A673 (cell line): ENCODE results near the gene SUZ12. TPM values are rescaled to one million over a fixed set of nuclear protein-coding genes. Genes with fewer than 3 reads are reported as not detected.
"Not testable (repeated sequence)": the region's sequence is repeated elsewhere in the genome, so short reads cannot be mapped to it uniquely, and the experiment has no call there.

Source experiments
- BruUV-seq: library from RNA; stranded (reverse); fragments of 400-500 nt; replicated peaks from 2 replicates; lab custom pipeline; 2021; lab: Mats Ljungman, UMichigan
- CTCF ChIA-PET: fragments of 300-600 bp; sonication (Branson Sonifier 250); formaldehyde crosslinking; loops from one replicate; lab custom pipeline; 2022; ENCODE audit warnings: antibody characterized with exemption; lab: Charles Lee
- POLR2A ChIA-PET: fragments of 300-600 bp; sonication (Branson Sonifier 250); formaldehyde crosslinking; loops from one replicate; lab custom pipeline; 2022; ENCODE audit warnings: antibody characterized with exemption; ENCODE audit not compliant: low non-redundant PET; lab: Charles Lee
- DNase-seq: peaks from one replicate; pipeline ENCODE4 v3.0.0-alpha.2; 2015; ENCODE audit warnings: low spot score
- H3K27ac ChIP-seq: fragments of 200-600 bp; sonication (generic); 2 replicates; pipeline ENCODE4 v1.5.1; 2016; ENCODE audit warnings: mixed run types, low read depth, mild to moderate bottlenecking, mixed read lengths, antibody characterized with exemption, low read length; ENCODE audit not compliant: poor library complexity, severe bottlenecking
- H3K27me3 ChIP-seq: fragments of 200-600 bp; sonication (generic); replicated peaks from 2 replicates; pipeline ENCODE4 v1.6.1; 2017; ENCODE audit warnings: mixed run types, low read depth, mild to moderate bottlenecking, mixed read lengths, antibody characterized with exemption, low read length; ENCODE audit not compliant: insufficient read depth, poor library complexity
- H3K36me3 ChIP-seq: fragments of 200-600 bp; sonication (generic); 2 replicates; pipeline ENCODE4 v1.6.1; 2016; ENCODE audit warnings: mixed run types, mild to moderate bottlenecking, mixed read lengths, antibody characterized with exemption, low read length; ENCODE audit not compliant: insufficient read depth, poor library complexity, severe bottlenecking
- H3K4me1 ChIP-seq: fragments of 200-600 bp; sonication (generic); 2 replicates; pipeline ENCODE4 v1.6.1; 2017; ENCODE audit warnings: mixed run types, mild to moderate bottlenecking, mixed read lengths, antibody characterized with exemption, low read length; ENCODE audit not compliant: insufficient read depth, poor library complexity, severe bottlenecking
- H3K4me3 ChIP-seq: fragments of 200-600 bp; sonication (generic); 2 replicates; pipeline ENCODE4 v1.5.1; 2016; ENCODE audit warnings: low read depth, mixed run types, mild to moderate bottlenecking, mixed read lengths, low read length; ENCODE audit not compliant: poor library complexity, severe bottlenecking
- H3K9me3 ChIP-seq: fragments of 200-600 bp; sonication (generic); 2 replicates; pipeline ENCODE4 v1.6.1; 2016; ENCODE audit warnings: mixed run types, low read depth, mild to moderate bottlenecking, mixed read lengths, antibody characterized with exemption, low read length; ENCODE audit not compliant: poor library complexity, severe bottlenecking
- CTCF ChIP-seq: fragments of 300-800, 200-600 bp; sonication (generic); conservative IDR thresholded peaks from 2 replicates; pipeline ENCODE4 v1.5.1; 2017; ENCODE audit warnings: low read depth, mild to moderate bottlenecking, antibody characterized with exemption, low read length, moderate library complexity, mixed read lengths
- EZH2 ChIP-seq: fragments of 200-600 bp; sonication (generic); IDR thresholded peaks from 2 replicates; pipeline ENCODE4 v1.6.1; 2017; ENCODE audit warnings: borderline replicate concordance, low read depth, mild to moderate bottlenecking, mixed read lengths, antibody characterized with exemption, low read length; ENCODE audit not compliant: poor library complexity, severe bottlenecking
- intact Hi-C: fragments of 100-400 bp; cut with micrococcal nuclease; formaldehyde crosslinking; loops from one replicate; pipeline ENCODE4 v1.10.0; 2022; ENCODE audit not compliant: unreplicated experiment
- total RNA-seq: library from RNA; stranded (reverse); gene quantifications from 2 replicates; pipeline ENCODE4 v1.2.3, GENCODE V29; 2021

The SUZ12 gene
- total RNA-seq, 1 experiment from 2014 or later, result 29.9 TPM

GRCh38 chr17:31926100-31926729 is 10.6 kb upstream of the SUZ12 start:
- intact Hi-C loops, result no loop called here
- CTCF ChIA-PET, result no interaction called here
- Histone ChIP-seq H3K4me3 (no peak overlapping the region), H3K9me3 (no peaks in the 10 kb centered on the region), H3K27ac (no peak overlapping the region), H3K4me1 (no peaks in the 10 kb centered on the region), H3K27me3 (no peaks in the 10 kb centered on the region), H3K36me3 (no peaks in the 10 kb centered on the region)
- POLR2A ChIA-PET, result no interaction called here
- DNase-seq, result no peak
- TF ChIP-seq EZH2, result no peak
- no peak for TF ChIP-seq CTCF
- BruUV-seq, result no TSS peak

- Histone ChIP-seq H3K4me3 (no peak overlapping the region), H3K27me3 (no peaks in the 10 kb centered on the region), H3K27ac (no peak overlapping the region), H3K36me3 (no peaks in the 10 kb centered on the region), H3K9me3 (no peaks in the 10 kb centered on the region), H3K4me1 (no peaks in the 10 kb centered on the region)
- BruUV-seq, result no TSS peak
- POLR2A ChIA-PET, result no interaction called here
- intact Hi-C loops, result no loop called here
- CTCF ChIA-PET, result no interaction called here
- no peak for DNase-seq
- TF ChIP-seq CTCF (no peak), EZH2 (no peak)
Measured at GRCh38 chr17:31931756-31932155, 5.1 kb upstream of the SUZ12 start.

GRCh38 chr17:31935512-31935911 is 1.3 kb upstream of the SUZ12 start:
- Histone ChIP-seq H3K4me1 (no peaks in the 10 kb centered on the region), H3K36me3 (no peaks in the 10 kb centered on the region), H3K27ac (no peak overlapping the region), H3K4me3 (no peak overlapping the region), H3K9me3 (no peaks in the 10 kb centered on the region), H3K27me3 (no peaks in the 10 kb centered on the region)
- CTCF ChIA-PET, result no interaction called here
- POLR2A ChIA-PET, result no interaction called here
- no peak for DNase-seq
- TF ChIP-seq EZH2, result no peak
- TF ChIP-seq CTCF, result no peak
- no TSS peak for BruUV-seq
- intact Hi-C loops, result no loop called here

GRCh38 chr17:31937926-31938641 is 1.3 kb downstream of the SUZ12 start:
- intact Hi-C loops, result not testable (repeated sequence)

GRCh38 chr17:31941916-31942315 is 5.1 kb downstream of the SUZ12 start:
- DNase-seq, H3K4me3 ChIP-seq, H3K27me3 ChIP-seq, H3K4me1 ChIP-seq, POLR2A ChIA-PET, H3K9me3 ChIP-seq, CTCF ChIA-PET, H3K27ac ChIP-seq, intact Hi-C loops, BruUV-seq, H3K36me3 ChIP-seq: not testable (repeated sequence)

More at GRCh38 chr17:31937926-31938641, 1.3 kb downstream of the SUZ12 start:
- BruUV-seq, H3K27ac ChIP-seq, H3K4me1 ChIP-seq, DNase-seq, H3K9me3 ChIP-seq, CTCF ChIA-PET, POLR2A ChIA-PET, H3K27me3 ChIP-seq, H3K36me3 ChIP-seq: not testable (repeated sequence)
- peak overlapping the region; percentile 46 for H3K4me3 ChIP-seq
